GM18870 (cell line): Measurements from ENCODE around the gene PLTP.
"Not testable (repeated sequence)": the region's sequence is repeated elsewhere in the genome, so short reads cannot be mapped to it uniquely, and the experiment has no call there.

Experiments used
- ATAC-seq: cut with Tn5 transposase; IDR thresholded peaks from one replicate; pipeline ENCODE4 v1.9.1; 2021; ENCODE audit warnings: moderate library complexity; ENCODE audit not compliant: unreplicated experiment

PLTP gene

GRCh38 chr20:45880988-45881788 lies 30.8 kb downstream of the PLTP start, which contains the start of gene ZSWIM1:
Gene ZSWIM1, plus strand, starts transcription at chr20:45881227. Its CDS starts 1,366 bp downstream, at chr20:45882593.
- peak; percentile 96 for ATAC-seq

- no peak for ATAC-seq
Measured at GRCh38 chr20:45878076-45878761, 33.7 kb downstream of the PLTP start.

GRCh38 chr20:45874576-45874975 lies 37.4 kb downstream of the PLTP start:
- ATAC-seq, result no peak

- not testable (repeated sequence) for ATAC-seq
Measured at GRCh38 chr20:45874104-45874481, 37.9 kb downstream of the PLTP start.

- ATAC-seq, result no peak
Measured at GRCh38 chr20:45873409-45874103, 38.4 kb downstream of the PLTP start.

GRCh38 chr20:45872626-45873025 lies 39.3 kb downstream of the PLTP start:
- ATAC-seq, result no peak

GRCh38 chr20:45867819-45868176 lies 44.2 kb downstream of the PLTP start:
- ATAC-seq, result no peak

GRCh38 chr20:45867136-45867818 lies 44.7 kb downstream of the PLTP start:
- ATAC-seq, result no peak

- ATAC-seq, result no peak
Measured at GRCh38 chr20:45866454-45866853, 45.5 kb downstream of the PLTP start.

- ATAC-seq, result no peak
Measured at GRCh38 chr20:45863543-45864470, 48.1 kb downstream of the PLTP start.

- no peak for ATAC-seq
Measured at GRCh38 chr20:45861221-45862075, 50.5 kb downstream of the PLTP start.

- no peak for ATAC-seq
Measured at GRCh38 chr20:45860560-45861220, 51.3 kb downstream of the PLTP start.

GRCh38 chr20:45859916-45860315 lies 52.0 kb downstream of the PLTP start:
- ATAC-seq, result no peak

- ATAC-seq, result no peak
Measured at GRCh38 chr20:45857882-45858216, 54.1 kb downstream of the PLTP start.

GRCh38 chr20:45857114-45857881 lies 54.7 kb downstream of the PLTP start, which contains the start of the genes ACOT8 and ZSWIM3:
Gene ACOT8, minus strand, starts transcription at chr20:45857392. Its CDS starts 77 bp downstream, at chr20:45857315.
Gene ZSWIM3, plus strand, starts transcription at chr20:45857614. Its CDS starts 212 bp downstream, at chr20:45857826.
- peak; percentile 97 for ATAC-seq

- no peak for ATAC-seq
Measured at GRCh38 chr20:45853484-45853883, 58.5 kb downstream of the PLTP start.

GRCh38 chr20:45852326-45852725 lies 59.6 kb downstream of the PLTP start:
- no peak for ATAC-seq

- ATAC-seq, result no peak
Measured at GRCh38 chr20:45851501-45851900, 60.5 kb downstream of the PLTP start.
